ENCODE results near the gene BARD1. TPM values are rescaled to one million over a fixed set of nuclear protein-coding genes. Genes with fewer than 3 reads are reported as not detected.

The BARD1 gene
- total and polyA plus RNA-seq, 8 donors, result 11.3 to 20.5 (median 14.1) TPM

DNA sequence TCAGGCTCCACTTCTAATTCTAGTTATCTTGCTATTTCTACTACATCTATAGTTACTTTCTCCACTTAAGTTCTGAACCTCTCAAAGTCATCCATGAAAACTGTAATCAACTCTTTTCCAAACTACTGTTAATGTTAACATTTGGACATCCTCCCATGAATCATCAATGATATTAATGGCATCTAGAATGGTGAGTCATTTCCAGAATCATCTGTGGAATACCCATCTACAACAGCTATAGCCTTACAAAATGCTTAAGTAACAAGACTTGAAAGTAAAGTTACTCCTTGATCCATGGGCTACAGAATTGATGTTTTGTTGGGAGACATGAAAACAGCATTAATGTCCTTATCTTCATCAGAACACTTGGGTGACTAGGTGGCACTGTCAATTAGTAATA, 35.4 kb downstream of the BARD1 start:
- ATAC-seq, result no peak
- intact Hi-C loops (cut with DNase I), result no loop called here
- Histone ChIP-seq H3K36me3 (peaks cover 0 to 18% of the 10 kb centered on the region in 2 donors), H3K4me1 (no peaks in the 10 kb centered on the region), H3K9me3 (no peaks in the 10 kb centered on the region), H3K27ac (no peak overlapping the region), H3K4me3 (no peak overlapping the region), H3K27me3 (no peaks in the 10 kb centered on the region)
- TF ChIP-seq, protein P1, sequence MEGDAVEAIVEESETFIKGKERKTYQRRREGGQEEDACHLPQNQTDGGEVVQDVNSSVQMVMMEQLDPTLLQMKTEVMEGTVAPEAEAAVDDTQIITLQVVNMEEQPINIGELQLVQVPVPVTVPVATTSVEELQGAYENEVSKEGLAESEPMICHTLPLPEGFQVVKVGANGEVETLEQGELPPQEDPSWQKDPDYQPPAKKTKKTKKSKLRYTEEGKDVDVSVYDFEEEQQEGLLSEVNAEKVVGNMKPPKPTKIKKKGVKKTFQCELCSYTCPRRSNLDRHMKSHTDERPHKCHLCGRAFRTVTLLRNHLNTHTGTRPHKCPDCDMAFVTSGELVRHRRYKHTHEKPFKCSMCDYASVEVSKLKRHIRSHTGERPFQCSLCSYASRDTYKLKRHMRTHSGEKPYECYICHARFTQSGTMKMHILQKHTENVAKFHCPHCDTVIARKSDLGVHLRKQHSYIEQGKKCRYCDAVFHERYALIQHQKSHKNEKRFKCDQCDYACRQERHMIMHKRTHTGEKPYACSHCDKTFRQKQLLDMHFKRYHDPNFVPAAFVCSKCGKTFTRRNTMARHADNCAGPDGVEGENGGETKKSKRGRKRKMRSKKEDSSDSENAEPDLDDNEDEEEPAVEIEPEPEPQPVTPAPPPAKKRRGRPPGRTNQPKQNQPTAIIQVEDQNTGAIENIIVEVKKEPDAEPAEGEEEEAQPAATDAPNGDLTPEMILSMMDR (IDR thresholded peaks at IDR 0.05), result no peak
- no peak for DNase-seq

DNA sequence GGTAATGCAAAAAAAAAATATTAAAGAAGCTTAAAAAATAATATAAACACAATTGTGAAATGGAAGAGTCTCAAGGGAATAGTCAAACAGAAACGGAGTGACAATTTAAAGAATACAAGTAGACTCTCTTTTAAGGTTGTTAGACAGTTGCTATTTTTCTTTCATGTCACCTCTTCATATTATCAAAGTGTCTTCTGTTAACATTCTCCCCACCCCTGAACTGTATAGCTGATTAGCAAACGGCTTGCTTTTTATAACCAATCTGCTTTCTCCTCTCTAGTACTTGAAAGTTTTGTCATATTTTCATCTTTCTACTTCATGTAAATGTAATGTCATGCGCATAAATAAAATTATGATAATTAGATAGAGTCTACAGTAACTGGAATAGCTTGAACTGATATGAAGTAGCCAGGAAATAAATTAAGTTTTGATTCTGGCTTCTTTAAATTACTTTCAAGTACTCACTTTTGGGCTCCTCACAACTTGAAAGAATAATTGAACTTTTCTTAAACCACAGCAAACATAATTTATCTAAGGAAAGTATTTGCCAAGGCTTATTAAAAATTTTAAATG, 37.0 kb downstream of the BARD1 start:
- Histone ChIP-seq H3K9me3 (no peaks in the 10 kb centered on the region), H3K27me3 (no peaks in the 10 kb centered on the region), H3K4me1 (no peaks in the 10 kb centered on the region), H3K4me3 (no peak overlapping the region), H3K27ac (no peak overlapping the region), H3K36me3 (peaks cover 0 to 18% of the 10 kb centered on the region in 2 donors)
- DNase-seq (no peak), ATAC-seq (no peak)
- TF ChIP-seq, protein P1 (IDR thresholded peaks at IDR 0.05), result no peak
- intact Hi-C loops (cut with DNase I), result no loop called here

DNA sequence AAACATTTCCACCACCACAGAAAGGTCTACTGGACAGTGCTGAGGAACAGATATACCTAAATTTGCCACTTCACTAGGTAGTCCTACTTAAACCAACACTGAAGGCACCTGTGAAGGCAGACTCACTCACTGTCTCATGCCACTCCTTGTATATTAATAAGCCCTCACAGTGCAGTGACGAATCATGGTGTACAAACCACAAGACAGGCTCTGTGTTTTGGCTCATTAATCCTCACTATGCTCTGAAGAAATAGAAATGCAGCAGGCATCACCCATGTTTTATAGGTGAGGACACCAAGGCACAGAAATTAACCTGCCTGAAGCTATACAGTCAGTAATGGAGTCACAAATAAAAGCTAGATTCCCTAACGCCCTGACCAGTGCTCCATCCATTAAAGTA, 44.3 kb downstream of the BARD1 start:
- no peak for ATAC-seq
- no peaks in the 10 kb centered on the region for H3K27me3 ChIP-seq
- intact Hi-C loops (cut with DNase I), result no loop called here
- H3K9me3 ChIP-seq, result no peaks in the 10 kb centered on the region
- H3K36me3 ChIP-seq, result peaks cover 0 to 39% of the 10 kb centered on the region in 2 donors
- no peak for DNase-seq
- TF ChIP-seq, protein P1 (IDR thresholded peaks at IDR 0.05), result no peak
- no peaks in the 10 kb centered on the region for H3K4me1 ChIP-seq
- H3K4me3 ChIP-seq, result no peak overlapping the region
- no peak overlapping the region for H3K27ac ChIP-seq

DNA sequence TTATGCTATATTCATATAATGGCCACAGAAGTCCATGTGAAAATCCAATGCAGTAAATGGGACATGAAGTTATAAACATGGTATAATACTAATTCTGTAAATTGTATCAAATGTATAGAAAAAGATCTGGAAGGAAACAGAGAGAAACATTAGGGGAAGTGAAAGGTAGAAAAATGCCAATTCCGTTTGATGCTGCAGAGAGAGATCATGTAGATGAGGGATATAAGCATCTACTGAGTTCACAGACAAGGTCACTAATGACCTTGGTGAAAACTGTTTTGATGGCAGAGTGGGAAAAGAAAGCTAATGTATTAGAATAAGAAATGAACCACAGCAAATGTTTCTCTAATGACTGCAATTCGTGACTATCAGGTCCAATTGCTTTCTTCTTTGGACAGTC, 56.0 kb downstream of the BARD1 start:
- TF ChIP-seq, protein P1 (IDR thresholded peaks at IDR 0.05), result no peak
- no peaks in the 10 kb centered on the region for H3K27me3 ChIP-seq
- H3K4me1 ChIP-seq, result no peaks in the 10 kb centered on the region
- DNase-seq, result no peak
- H3K4me3 ChIP-seq, result no peak overlapping the region
- H3K36me3 ChIP-seq, result peaks cover 0 to 21% of the 10 kb centered on the region in 2 donors
- intact Hi-C loops (cut with DNase I), result no loop called here
- ATAC-seq, result no peak
- no peak overlapping the region for H3K27ac ChIP-seq
- H3K9me3 ChIP-seq, result no peaks in the 10 kb centered on the region

DNA sequence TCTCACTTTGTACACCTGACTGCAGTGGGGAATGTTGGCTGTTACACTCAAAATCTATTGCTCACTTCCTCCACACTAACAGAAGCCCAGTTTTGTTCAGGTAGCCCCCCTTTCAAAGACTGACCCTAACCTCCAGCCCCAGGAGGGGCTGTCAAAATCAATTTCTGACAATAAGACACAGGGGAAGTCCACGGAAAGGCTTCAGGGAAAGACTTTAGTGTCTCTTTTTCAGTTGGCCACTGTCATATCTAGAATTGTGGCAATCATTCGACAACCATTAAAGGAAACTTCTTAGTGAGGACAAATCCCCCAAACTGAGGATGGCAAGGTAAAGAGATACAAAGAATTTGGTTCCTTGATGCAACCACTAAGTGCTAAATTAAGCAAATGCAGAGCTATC, 59.0 kb downstream of the BARD1 start:
- Histone ChIP-seq H3K27me3 (no peaks in the 10 kb centered on the region), H3K36me3 (peaks cover 0 to 21% of the 10 kb centered on the region in 2 donors), H3K4me3 (no peak overlapping the region), H3K27ac (no peak overlapping the region), H3K4me1 (no peaks in the 10 kb centered on the region), H3K9me3 (no peaks in the 10 kb centered on the region)
- no peak for DNase-seq
- ATAC-seq, result no peak
- intact Hi-C loops (cut with DNase I), result no loop called here
- TF ChIP-seq, protein P1 (IDR thresholded peaks at IDR 0.05), result no peak

Measured in left lung (tissue), 10 donors.